ENCODE measurements around the gene SPOP.

SPOP gene

GRCh38 chr17:49703557-49704277 lies 25.8 kb upstream of the SPOP start:
- no peak overlapping the region for H3K27ac ChIP-seq
- TF ChIP-seq CTCF (IDR thresholded peaks at IDR 0.05) (peak; percentile 48), ZFX (IDR thresholded peaks at IDR 0.05; ENCODE audit: borderline replicate concordance) (no peak)

GRCh38 chr17:49700960-49701359 lies 23.1 kb upstream of the SPOP start:
- no peak overlapping the region for H3K27ac ChIP-seq
- TF ChIP-seq CTCF (IDR thresholded peaks at IDR 0.05) (no peak), ZFX (IDR thresholded peaks at IDR 0.05; ENCODE audit: borderline replicate concordance) (no peak)

GRCh38 chr17:49699966-49700575 lies 22.2 kb upstream of the SPOP start:
- TF ChIP-seq CTCF (IDR thresholded peaks at IDR 0.05) (no peak), ZFX (IDR thresholded peaks at IDR 0.05; ENCODE audit: borderline replicate concordance) (no peak)
- H3K27ac ChIP-seq: no peak overlapping the region

GRCh38 chr17:49698005-49698404 lies 20.1 kb upstream of the SPOP start:
- TF ChIP-seq ZFX (IDR thresholded peaks at IDR 0.05; ENCODE audit: borderline replicate concordance): no peak
- TF ChIP-seq CTCF (IDR thresholded peaks at IDR 0.05): no peak
- no peak overlapping the region for H3K27ac ChIP-seq

- no peak for TF ChIP-seq CTCF (IDR thresholded peaks at IDR 0.05)
- TF ChIP-seq ZFX (IDR thresholded peaks at IDR 0.05; ENCODE audit: borderline replicate concordance): no peak
- no peak overlapping the region for H3K27ac ChIP-seq
Observed at GRCh38 chr17:49696233-49696761, 18.4 kb upstream of the SPOP start.

GRCh38 chr17:49695698-49696232 lies 17.9 kb upstream of the SPOP start:
- TF ChIP-seq ZFX (IDR thresholded peaks at IDR 0.05; ENCODE audit: borderline replicate concordance) (no peak), CTCF (IDR thresholded peaks at IDR 0.05) (peak; percentile 54)
- peak overlapping the region; percentile 59 for H3K27ac ChIP-seq
